Skeletal muscle satellite cell (primary cell): Measurements from ENCODE around the gene CHRM1.
"Not testable (repeated sequence)": the region's sequence is repeated elsewhere in the genome, so short reads cannot be mapped to it uniquely, and the experiment has no call there.

ENCODE experiments used
- H3K27me3 ChIP-seq: 2 replicates; pipeline ENCODE4 v1.7.0; 2013; ENCODE audit warnings: low read length; ENCODE audit not compliant: control insufficient read depth, insufficient read depth
- H3K36me3 ChIP-seq: 2 replicates; pipeline ENCODE4 v1.7.0; 2013; ENCODE audit warnings: mild to moderate bottlenecking, control low read depth, low read length; ENCODE audit not compliant: insufficient read depth
- H3K4me1 ChIP-seq: 2 replicates; pipeline ENCODE4 v1.7.0; 2013; ENCODE audit warnings: low read length; ENCODE audit not compliant: control insufficient read depth, insufficient read depth
- H3K4me2 ChIP-seq: 2 replicates; pipeline ENCODE4 v1.7.0; 2013; ENCODE audit warnings: mild to moderate bottlenecking, low read length
- H3K4me3 ChIP-seq: 2 replicates; pipeline ENCODE4 v1.7.0; 2013; ENCODE audit warnings: low read length
- H3K9ac ChIP-seq: 2 replicates; pipeline ENCODE4 v1.7.0; 2013; ENCODE audit warnings: mild to moderate bottlenecking, low read depth, low read length, moderate library complexity
- H3K9me3 ChIP-seq: replicated peaks from 2 replicates; pipeline ENCODE4 v1.7.0; 2013; ENCODE audit warnings: mild to moderate bottlenecking, control low read depth, low read length

Gene CHRM1

GRCh38 chr11:62880803-62881578 lies 40.2 kb downstream of the CHRM1 start, which contains the start of gene SLC3A2:
Gene SLC3A2, plus strand, starts transcription at chr11:62880896. Its CDS starts 128 bp downstream, at chr11:62881024.
- Histone ChIP-seq H3K4me1 (peaks cover 40% of the 10 kb centered on the region), H3K4me2 (peak within 1 kb of the TSS; percentile 96), H3K9me3 (no peaks in the 10 kb centered on the region), H3K4me3 (peak within 1 kb of the TSS; percentile 94), H3K27me3 (no peaks in the 10 kb centered on the region), H3K36me3 (peaks cover 45% of the 10 kb centered on the region), H3K9ac (peak within 1 kb of the TSS; percentile 100)

- H3K36me3 ChIP-seq: peaks cover 39% of the 10 kb centered on the region
- peak overlapping the region; percentile 96 for H3K4me2 ChIP-seq
- peak overlapping the region; percentile 94 for H3K4me3 ChIP-seq
- no peaks in the 10 kb centered on the region for H3K9me3 ChIP-seq
- H3K4me1 ChIP-seq: peaks cover 37% of the 10 kb centered on the region
- no peaks in the 10 kb centered on the region for H3K27me3 ChIP-seq
- H3K9ac ChIP-seq: peak overlapping the region; percentile 100
Measured at GRCh38 chr11:62880231-62880802, 40.8 kb downstream of the CHRM1 start.

GRCh38 chr11:62879235-62879978 lies 41.8 kb downstream of the CHRM1 start:
- peak overlapping the region; percentile 94 for H3K4me3 ChIP-seq

GRCh38 chr11:62876712-62877111 lies 44.5 kb downstream of the CHRM1 start:
- H3K4me1 ChIP-seq: peaks cover 12% of the 10 kb centered on the region
- H3K27me3 ChIP-seq: no peaks in the 10 kb centered on the region
- H3K4me3 ChIP-seq: no peak overlapping the region
- peaks cover 5% of the 10 kb centered on the region for H3K36me3 ChIP-seq
- H3K9ac ChIP-seq: no peak overlapping the region
- H3K4me2 ChIP-seq: no peak overlapping the region
- H3K9me3 ChIP-seq: no peaks in the 10 kb centered on the region

More at GRCh38 chr11:62879235-62879978, 41.8 kb downstream of the CHRM1 start:
- Histone ChIP-seq H3K27me3 (no peaks in the 10 kb centered on the region), H3K9me3 (no peaks in the 10 kb centered on the region), H3K4me2 (peak overlapping the region; percentile 96), H3K9ac (peak overlapping the region; percentile 100), H3K4me1 (peaks cover 31% of the 10 kb centered on the region), H3K36me3 (peaks cover 32% of the 10 kb centered on the region)

- Histone ChIP-seq H3K4me2 (no peak overlapping the region), H3K36me3 (peaks cover 4% of the 10 kb centered on the region), H3K9ac (no peak overlapping the region), H3K9me3 (no peaks in the 10 kb centered on the region), H3K4me1 (peaks cover 12% of the 10 kb centered on the region), H3K27me3 (no peaks in the 10 kb centered on the region), H3K4me3 (no peak overlapping the region)
Measured at GRCh38 chr11:62875698-62876478, 45.3 kb downstream of the CHRM1 start.

GRCh38 chr11:62874851-62875250 lies 46.3 kb downstream of the CHRM1 start:
- Histone ChIP-seq H3K9me3 (no peaks in the 10 kb centered on the region), H3K4me3 (no peak overlapping the region), H3K4me1 (peaks cover 7% of the 10 kb centered on the region), H3K27me3 (no peaks in the 10 kb centered on the region), H3K4me2 (no peak overlapping the region), H3K36me3 (peaks cover 4% of the 10 kb centered on the region), H3K9ac (no peak overlapping the region)

GRCh38 chr11:62865635-62866034 lies 55.5 kb downstream of the CHRM1 start:
- Histone ChIP-seq H3K4me1 (no peaks in the 10 kb centered on the region), H3K27me3 (no peaks in the 10 kb centered on the region), H3K9me3 (no peaks in the 10 kb centered on the region)

GRCh38 chr11:62863687-62864335 lies 57.4 kb downstream of the CHRM1 start:
- Histone ChIP-seq H3K4me3 (no peak overlapping the region), H3K9me3 (no peaks in the 10 kb centered on the region), H3K4me2 (no peak overlapping the region), H3K4me1 (no peaks in the 10 kb centered on the region), H3K9ac (no peak overlapping the region), H3K27me3 (no peaks in the 10 kb centered on the region), H3K36me3 (no peaks in the 10 kb centered on the region)

More at GRCh38 chr11:62865635-62866034, 55.5 kb downstream of the CHRM1 start:
- Histone ChIP-seq H3K9ac (no peak overlapping the region), H3K36me3 (no peaks in the 10 kb centered on the region), H3K4me3 (no peak overlapping the region), H3K4me2 (no peak overlapping the region)

GRCh38 chr11:62861564-62862192 lies 59.5 kb downstream of the CHRM1 start:
- H3K36me3 ChIP-seq, H3K27me3 ChIP-seq, H3K4me2 ChIP-seq, H3K9ac ChIP-seq, H3K9me3 ChIP-seq, H3K4me3 ChIP-seq, H3K4me1 ChIP-seq: not testable (repeated sequence)

GRCh38 chr11:62860835-62861563 lies 60.2 kb downstream of the CHRM1 start:
- Histone ChIP-seq H3K4me1 (peaks cover 8% of the 10 kb centered on the region), H3K4me2 (no peak overlapping the region), H3K36me3 (no peaks in the 10 kb centered on the region)

More at GRCh38 chr11:62860835-62861563, 60.2 kb downstream of the CHRM1 start:
- Histone ChIP-seq H3K9me3 (no peaks in the 10 kb centered on the region), H3K9ac (no peak overlapping the region), H3K27me3 (no peaks in the 10 kb centered on the region), H3K4me3 (no peak overlapping the region)
